Measurements from ENCODE around the gene TUBGCP5.

The TUBGCP5 gene

GRCh38 chr15:23057707-23058106 is 18.3 kb upstream of the TUBGCP5 start:
- Histone ChIP-seq H3K36me3 (ENCODE audit: insufficient read depth) (no peaks in the 10 kb centered on the region), H4K20me1 (ENCODE audit: insufficient read depth) (no peaks in the 10 kb centered on the region), H3K79me2 (ENCODE audit: insufficient read depth, low read depth) (no peaks in the 10 kb centered on the region), H3K27ac (no peak overlapping the region), H3K27me3 (ENCODE audit: insufficient read depth, low read depth) (no peaks in the 10 kb centered on the region), H3K9ac (no peak overlapping the region), H3K4me3 (IDR thresholded peaks at IDR 0.05; ENCODE audit: insufficient read depth, low read depth, low read length) (no peak overlapping the region), H3K4me1 (ENCODE audit: low read depth, poor library complexity, severe bottlenecking) (no peaks in the 10 kb centered on the region), H3K4me2 (no peak overlapping the region), H2AFZ (ENCODE audit: low read depth) (no peak overlapping the region)
- no peak for TF ChIP-seq CTCF (conservative IDR thresholded peaks at IDR 0.05; ENCODE audit: low read depth, low read length)

- H2AFZ ChIP-seq (ENCODE audit: low read depth) = no peak overlapping the region
- H3K27me3 ChIP-seq (ENCODE audit: insufficient read depth, low read depth) = no peaks in the 10 kb centered on the region
- H4K20me1 ChIP-seq (ENCODE audit: insufficient read depth) = no peaks in the 10 kb centered on the region
- H3K27ac ChIP-seq = no peak overlapping the region
- H3K9ac ChIP-seq = no peak overlapping the region
- no peaks in the 10 kb centered on the region for H3K79me2 ChIP-seq (ENCODE audit: insufficient read depth, low read depth)
- TF ChIP-seq CTCF (conservative IDR thresholded peaks at IDR 0.05; ENCODE audit: low read depth, low read length) = no peak
- no peaks in the 10 kb centered on the region for H3K4me1 ChIP-seq (ENCODE audit: low read depth, poor library complexity, severe bottlenecking)
- H3K4me3 ChIP-seq (IDR thresholded peaks at IDR 0.05; ENCODE audit: insufficient read depth, low read depth, low read length) = no peak overlapping the region
- H3K4me2 ChIP-seq = no peak overlapping the region
- no peaks in the 10 kb centered on the region for H3K36me3 ChIP-seq (ENCODE audit: insufficient read depth)
Measured at GRCh38 chr15:23055316-23055715, 15.9 kb upstream of the TUBGCP5 start.

- H3K27ac ChIP-seq = no peak overlapping the region
- H4K20me1 ChIP-seq (ENCODE audit: insufficient read depth) = no peaks in the 10 kb centered on the region
- no peak overlapping the region for H2AFZ ChIP-seq (ENCODE audit: low read depth)
- no peak overlapping the region for H3K9ac ChIP-seq
- no peak overlapping the region for H3K4me3 ChIP-seq (IDR thresholded peaks at IDR 0.05; ENCODE audit: insufficient read depth, low read depth, low read length)
- no peaks in the 10 kb centered on the region for H3K27me3 ChIP-seq (ENCODE audit: insufficient read depth, low read depth)
- no peak overlapping the region for H3K4me2 ChIP-seq
- H3K36me3 ChIP-seq (ENCODE audit: insufficient read depth) = no peaks in the 10 kb centered on the region
- no peaks in the 10 kb centered on the region for H3K79me2 ChIP-seq (ENCODE audit: insufficient read depth, low read depth)
- no peak for TF ChIP-seq CTCF (conservative IDR thresholded peaks at IDR 0.05; ENCODE audit: low read depth, low read length)
- no peaks in the 10 kb centered on the region for H3K4me1 ChIP-seq (ENCODE audit: low read depth, poor library complexity, severe bottlenecking)
Measured at GRCh38 chr15:23052522-23052921, 13.2 kb upstream of the TUBGCP5 start.

GRCh38 chr15:23050708-23051107 is 11.3 kb upstream of the TUBGCP5 start:
- Histone ChIP-seq H3K4me2 (no peak overlapping the region), H3K79me2 (ENCODE audit: insufficient read depth, low read depth) (no peaks in the 10 kb centered on the region), H2AFZ (ENCODE audit: low read depth) (no peak overlapping the region), H3K4me3 (IDR thresholded peaks at IDR 0.05; ENCODE audit: insufficient read depth, low read depth, low read length) (no peak overlapping the region), H3K36me3 (ENCODE audit: insufficient read depth) (no peaks in the 10 kb centered on the region), H3K9ac (no peak overlapping the region), H3K27me3 (ENCODE audit: insufficient read depth, low read depth) (no peaks in the 10 kb centered on the region), H3K27ac (no peak overlapping the region), H3K4me1 (ENCODE audit: low read depth, poor library complexity, severe bottlenecking) (no peaks in the 10 kb centered on the region), H4K20me1 (ENCODE audit: insufficient read depth) (no peaks in the 10 kb centered on the region)
- TF ChIP-seq CTCF (conservative IDR thresholded peaks at IDR 0.05; ENCODE audit: low read depth, low read length) = no peak

Measured in KMS-11 (cell line).